ENCODE data around the gene NACA. TPM values are rescaled to one million over a fixed set of nuclear protein-coding genes. Genes with fewer than 3 reads are reported as not detected.

NACA gene
- total RNA-seq, 1 experiment from 2014 or later = 804 TPM

DNA sequence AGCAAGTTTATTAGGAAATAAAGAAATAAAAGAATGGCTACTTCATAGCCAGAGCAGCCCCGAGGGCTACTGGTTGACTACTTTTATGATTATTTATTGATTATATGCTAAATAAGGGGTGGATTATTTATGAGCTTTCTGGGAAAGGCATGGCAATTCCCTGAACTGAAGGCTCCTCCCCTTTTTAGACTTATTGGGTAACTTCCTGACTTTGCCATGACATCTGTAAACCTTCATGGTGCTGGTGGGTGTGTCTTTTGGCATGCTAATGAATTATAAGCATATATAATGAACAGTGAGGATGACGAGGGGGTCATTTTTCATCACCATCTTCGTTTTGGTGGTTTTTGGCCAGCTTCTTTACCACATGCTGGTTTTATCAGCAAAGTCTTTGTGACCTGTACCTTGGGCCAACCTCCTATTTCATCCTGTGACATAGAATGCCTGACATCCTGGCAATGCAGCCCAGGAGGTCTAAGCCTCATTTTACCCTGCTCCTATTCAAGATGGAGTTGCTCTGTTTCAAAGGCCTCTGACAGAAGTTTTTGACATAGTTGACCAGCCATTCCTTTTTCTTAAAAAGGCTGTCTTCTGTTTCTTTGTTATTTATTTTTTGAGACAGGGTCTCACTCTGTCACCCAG lies 26.0 kb downstream of the NACA start:
- Histone ChIP-seq H3K27me3 (replicated peaks; ENCODE audit: control insufficient read depth, insufficient read depth, low read length) (no peaks in the 10 kb centered on the region), H3K36me3 (ENCODE audit: control insufficient read depth, insufficient read depth, low read length) (no peaks in the 10 kb centered on the region), H3K9me3 (no peaks in the 10 kb centered on the region), H3K4me1 (no peaks in the 10 kb centered on the region), H3K4me3 (ENCODE audit: low read depth, low read length) (no peak overlapping the region)
- Mint-ChIP-seq H3K4me1 (ENCODE audit: low read depth, unreplicated experiment) (no peaks in the 10 kb centered on the region), H3K4me3 (ENCODE audit: unreplicated experiment) (no peak overlapping the region), H3K9me3 (ENCODE audit: unreplicated experiment) (no peaks in the 10 kb centered on the region), H3K36me3 (ENCODE audit: insufficient read depth, unreplicated experiment) (no peaks in the 10 kb centered on the region), H3K27me3 (ENCODE audit: insufficient read depth, unreplicated experiment) (no peaks in the 10 kb centered on the region), H3K27ac (ENCODE audit: unreplicated experiment) (no peak overlapping the region)
- CTCF ChIA-PET = no interaction called here
- no TSS peak for BruUV-seq (replicated peaks)
- TF ChIP-seq, protein P1, sequence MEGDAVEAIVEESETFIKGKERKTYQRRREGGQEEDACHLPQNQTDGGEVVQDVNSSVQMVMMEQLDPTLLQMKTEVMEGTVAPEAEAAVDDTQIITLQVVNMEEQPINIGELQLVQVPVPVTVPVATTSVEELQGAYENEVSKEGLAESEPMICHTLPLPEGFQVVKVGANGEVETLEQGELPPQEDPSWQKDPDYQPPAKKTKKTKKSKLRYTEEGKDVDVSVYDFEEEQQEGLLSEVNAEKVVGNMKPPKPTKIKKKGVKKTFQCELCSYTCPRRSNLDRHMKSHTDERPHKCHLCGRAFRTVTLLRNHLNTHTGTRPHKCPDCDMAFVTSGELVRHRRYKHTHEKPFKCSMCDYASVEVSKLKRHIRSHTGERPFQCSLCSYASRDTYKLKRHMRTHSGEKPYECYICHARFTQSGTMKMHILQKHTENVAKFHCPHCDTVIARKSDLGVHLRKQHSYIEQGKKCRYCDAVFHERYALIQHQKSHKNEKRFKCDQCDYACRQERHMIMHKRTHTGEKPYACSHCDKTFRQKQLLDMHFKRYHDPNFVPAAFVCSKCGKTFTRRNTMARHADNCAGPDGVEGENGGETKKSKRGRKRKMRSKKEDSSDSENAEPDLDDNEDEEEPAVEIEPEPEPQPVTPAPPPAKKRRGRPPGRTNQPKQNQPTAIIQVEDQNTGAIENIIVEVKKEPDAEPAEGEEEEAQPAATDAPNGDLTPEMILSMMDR (IDR thresholded peaks at IDR 0.05; ENCODE audit: insufficient read depth in 1 of 2, low read depth in 1 of 2, low read length in 1 of 2, severe bottlenecking in 1 of 2, unreplicated experiment in 1 of 2) = no peak
- POLR2A ChIA-PET = no interaction called here
- intact Hi-C loops (cut with micrococcal nuclease; ENCODE audit: unreplicated experiment) = no loop called here
- DNase-seq = no peak

DNA sequence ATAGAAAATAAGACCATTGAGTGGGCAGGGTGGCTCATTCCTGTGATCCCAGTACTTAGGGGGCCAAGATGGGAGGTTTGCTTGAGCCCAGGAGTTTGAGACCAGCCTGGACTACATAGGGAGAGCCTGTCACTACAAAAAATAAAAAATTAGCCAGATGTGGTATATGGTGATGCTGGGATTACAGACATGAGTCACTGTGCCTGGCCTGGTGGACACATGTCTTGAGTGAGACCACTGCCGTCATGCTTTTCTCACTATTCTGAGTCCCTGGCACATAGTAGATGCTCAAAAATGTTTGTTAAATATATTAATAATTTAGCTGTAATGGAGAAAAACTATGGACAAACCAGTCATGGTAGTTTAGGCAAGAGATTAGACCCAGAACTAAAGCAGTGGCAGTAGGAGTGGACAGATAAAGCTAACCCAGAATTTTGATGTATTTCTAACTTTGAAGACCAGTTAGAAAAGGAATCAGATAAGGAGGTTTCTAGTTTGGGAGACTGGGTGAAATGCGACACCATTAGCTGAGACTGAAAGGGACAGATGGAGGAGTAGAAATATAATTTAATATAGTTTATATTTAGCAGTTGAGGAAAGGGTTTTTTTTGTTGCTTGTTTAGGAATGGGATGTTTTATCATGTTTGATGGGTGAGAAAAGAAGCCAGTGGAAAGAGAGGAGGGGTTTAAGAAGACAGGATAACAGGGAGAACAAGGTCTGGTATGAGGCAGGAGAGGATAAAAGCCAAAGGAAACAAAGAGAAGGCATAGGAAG lies 29.6 kb downstream of the NACA start:
- CTCF ChIA-PET = no interaction called here
- Mint-ChIP-seq H3K9me3 (ENCODE audit: unreplicated experiment) (no peaks in the 10 kb centered on the region), H3K27me3 (ENCODE audit: insufficient read depth, unreplicated experiment) (no peaks in the 10 kb centered on the region), H3K4me3 (ENCODE audit: unreplicated experiment) (no peak overlapping the region), H3K4me1 (ENCODE audit: low read depth, unreplicated experiment) (no peaks in the 10 kb centered on the region), H3K36me3 (ENCODE audit: insufficient read depth, unreplicated experiment) (no peaks in the 10 kb centered on the region), H3K27ac (ENCODE audit: unreplicated experiment) (no peak overlapping the region)
- POLR2A ChIA-PET = interaction anchor here (0.6 kb wide), 1 partner anchor 9 kb away, joined by 3 read pairs; no protein-coding TSS in a partner anchor
- H3K9me3 ChIP-seq = no peaks in the 10 kb centered on the region
- no peak overlapping the region for H3K4me3 ChIP-seq (ENCODE audit: low read depth, low read length)
- no TSS peak for BruUV-seq (replicated peaks)
- no peaks in the 10 kb centered on the region for H3K4me1 ChIP-seq
- H3K36me3 ChIP-seq (ENCODE audit: control insufficient read depth, insufficient read depth, low read length) = no peaks in the 10 kb centered on the region
- TF ChIP-seq, protein P1 (IDR thresholded peaks at IDR 0.05; ENCODE audit: insufficient read depth in 1 of 2, low read depth in 1 of 2, low read length in 1 of 2, severe bottlenecking in 1 of 2, unreplicated experiment in 1 of 2) = no peak
- no peak for DNase-seq
- no peaks in the 10 kb centered on the region for H3K27me3 ChIP-seq (replicated peaks; ENCODE audit: control insufficient read depth, insufficient read depth, low read length)
- intact Hi-C loops (cut with micrococcal nuclease; ENCODE audit: unreplicated experiment) = no loop called here

DNA sequence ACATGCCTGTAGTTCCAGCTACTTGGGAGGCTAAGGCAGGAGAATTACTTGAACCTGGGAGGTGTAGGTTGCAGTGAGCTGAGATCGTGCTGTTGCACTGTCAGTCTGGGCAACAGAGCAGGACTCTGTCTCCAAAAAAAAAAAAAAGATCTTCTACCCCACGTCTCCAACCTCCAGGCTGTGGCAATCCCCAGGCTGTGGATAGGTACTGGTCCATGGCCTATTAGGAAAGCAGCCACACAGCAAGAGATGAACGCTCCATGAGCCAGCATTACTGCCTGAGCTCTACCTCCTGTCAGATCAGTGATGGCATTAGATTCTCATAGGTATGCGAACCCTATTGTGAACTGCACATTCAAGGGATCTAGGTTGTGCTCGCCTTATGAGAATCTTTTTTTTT lies 30.9 kb downstream of the NACA start:
- TF ChIP-seq, protein P1 (IDR thresholded peaks at IDR 0.05; ENCODE audit: insufficient read depth in 1 of 2, low read depth in 1 of 2, low read length in 1 of 2, severe bottlenecking in 1 of 2, unreplicated experiment in 1 of 2) = no peak
- H3K36me3 ChIP-seq (ENCODE audit: control insufficient read depth, insufficient read depth, low read length) = no peaks in the 10 kb centered on the region
- Mint-ChIP-seq H3K27me3 (ENCODE audit: insufficient read depth, unreplicated experiment) (no peaks in the 10 kb centered on the region), H3K36me3 (ENCODE audit: insufficient read depth, unreplicated experiment) (peaks cover 3% of the 10 kb centered on the region), H3K9me3 (ENCODE audit: unreplicated experiment) (no peaks in the 10 kb centered on the region), H3K27ac (ENCODE audit: unreplicated experiment) (no peak overlapping the region), H3K4me1 (ENCODE audit: low read depth, unreplicated experiment) (no peaks in the 10 kb centered on the region), H3K4me3 (ENCODE audit: unreplicated experiment) (no peak overlapping the region)
- intact Hi-C loops (cut with micrococcal nuclease; ENCODE audit: unreplicated experiment) = no loop called here
- POLR2A ChIA-PET = no interaction called here
- no peak overlapping the region for H3K4me3 ChIP-seq (ENCODE audit: low read depth, low read length)
- H3K27me3 ChIP-seq (replicated peaks; ENCODE audit: control insufficient read depth, insufficient read depth, low read length) = no peaks in the 10 kb centered on the region
- no peak for DNase-seq
- no peaks in the 10 kb centered on the region for H3K9me3 ChIP-seq
- H3K4me1 ChIP-seq = no peaks in the 10 kb centered on the region
- BruUV-seq (replicated peaks) = no TSS peak
- CTCF ChIA-PET = no interaction called here

All from Caco-2 (cell line).